Tibial artery (tissue), 4 donors: ENCODE results near the gene GNG7.

Experiments
- DNase-seq, 2 donors: peaks; one replicate each; pipeline ENCODE4 v3.0.0-alpha.2; 2019
- H3K27ac ChIP-seq, 2 donors: fragments of 200-600 bp; sonication (generic) in 1 of 2; 1 replicate in 1 of 2; 2 replicates in 1 of 2; pipeline ENCODE4 v1.5.1; 2018 to 2019; ENCODE audit warnings: mild to moderate bottlenecking in 1 of 2
- H3K27me3 ChIP-seq, 2 donors: fragments of 200-600 bp; sonication (generic) in 1 of 2; one replicate each; pipeline versions ENCODE4 v1.5.1 to v1.6.0; 2016 to 2019
- H3K36me3 ChIP-seq, 3 donors: fragments of 200-600 bp; sonication (generic) in 2 of 3; one replicate each; pipeline ENCODE4 v1.5.1; 2016 to 2019; ENCODE audit warnings: mild to moderate bottlenecking in 2 of 3
- H3K4me1 ChIP-seq, 4 donors: fragments of 200-600 bp; sonication (generic) in 2 of 4; 1 replicate in 3 of 4; 2 replicates in 1 of 4; pipeline ENCODE4 v1.5.1; 2016 to 2019
- H3K4me3 ChIP-seq, 2 donors: fragments of 200-600 bp; sonication (generic) in 1 of 2; 1 replicate in 1 of 2; 2 replicates in 1 of 2; pipeline ENCODE4 v1.5.1; 2018 to 2019; ENCODE audit warnings: mild to moderate bottlenecking in 2 of 2
- H3K9me3 ChIP-seq, 3 donors: fragments of 200-600 bp; sonication (generic) in 1 of 3; one replicate each; pipeline ENCODE4 v1.5.1; 2016 to 2019
- intact Hi-C: fragments of 100-400 bp; cut with DNase I; formaldehyde crosslinking; loops from one replicate; pipeline ENCODE4 v1.15.0; 2023; ENCODE audit warnings: low total_unique reads
- TF ChIP-seq, protein P1 (sequence below), 2 experiments: fragments of 200-600 bp in 1 of 2; fragments of 450-650 bp in 1 of 2; IDR thresholded peaks; one replicate each; pipeline ENCODE4 v1.5.1; 2017 to 2019; ENCODE audit warnings: antibody characterized with exemption in 2 of 2, mild to moderate bottlenecking in 1 of 2, moderate library complexity in 1 of 2

Gene GNG7

DNA sequence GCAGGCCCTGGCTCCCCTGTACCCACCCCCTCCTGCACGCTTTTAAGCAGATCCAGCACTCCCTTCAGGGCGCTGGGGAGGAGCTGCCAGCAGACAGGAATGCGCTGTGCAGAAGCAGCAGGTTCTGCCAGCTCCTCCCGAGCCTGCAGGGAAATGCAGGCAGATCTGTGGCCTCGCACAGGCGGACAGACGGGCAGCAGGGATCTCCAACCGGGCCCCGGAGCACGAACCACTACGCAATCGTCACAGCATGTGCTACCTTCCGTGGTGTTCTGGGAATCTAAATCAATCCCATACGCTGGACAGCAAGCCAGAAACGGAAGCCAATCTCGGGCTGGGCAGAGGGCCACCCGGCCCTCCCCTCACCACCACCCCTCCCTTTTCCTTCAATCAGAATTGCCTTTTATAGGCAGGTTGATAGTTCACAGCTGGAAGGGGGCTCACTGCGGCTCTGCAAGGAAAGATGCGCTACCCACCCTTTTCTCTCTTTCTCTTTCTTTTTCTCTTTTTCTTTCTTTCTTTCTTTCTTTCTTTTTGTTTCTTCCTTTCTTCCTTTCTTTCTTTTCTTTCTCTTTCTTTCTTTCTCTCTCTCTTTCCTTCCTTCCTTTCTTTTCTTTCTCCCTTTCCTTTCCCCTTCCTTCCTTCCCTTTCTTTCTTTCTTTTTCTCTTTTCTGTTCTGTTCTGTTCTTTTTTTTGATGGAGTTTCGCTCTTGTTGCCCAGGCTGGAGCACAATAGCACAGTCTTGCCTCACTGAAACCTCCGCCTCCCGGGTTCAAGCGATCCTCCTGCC is 99.9 kb downstream of the GNG7 start:
- TF ChIP-seq, protein P1, sequence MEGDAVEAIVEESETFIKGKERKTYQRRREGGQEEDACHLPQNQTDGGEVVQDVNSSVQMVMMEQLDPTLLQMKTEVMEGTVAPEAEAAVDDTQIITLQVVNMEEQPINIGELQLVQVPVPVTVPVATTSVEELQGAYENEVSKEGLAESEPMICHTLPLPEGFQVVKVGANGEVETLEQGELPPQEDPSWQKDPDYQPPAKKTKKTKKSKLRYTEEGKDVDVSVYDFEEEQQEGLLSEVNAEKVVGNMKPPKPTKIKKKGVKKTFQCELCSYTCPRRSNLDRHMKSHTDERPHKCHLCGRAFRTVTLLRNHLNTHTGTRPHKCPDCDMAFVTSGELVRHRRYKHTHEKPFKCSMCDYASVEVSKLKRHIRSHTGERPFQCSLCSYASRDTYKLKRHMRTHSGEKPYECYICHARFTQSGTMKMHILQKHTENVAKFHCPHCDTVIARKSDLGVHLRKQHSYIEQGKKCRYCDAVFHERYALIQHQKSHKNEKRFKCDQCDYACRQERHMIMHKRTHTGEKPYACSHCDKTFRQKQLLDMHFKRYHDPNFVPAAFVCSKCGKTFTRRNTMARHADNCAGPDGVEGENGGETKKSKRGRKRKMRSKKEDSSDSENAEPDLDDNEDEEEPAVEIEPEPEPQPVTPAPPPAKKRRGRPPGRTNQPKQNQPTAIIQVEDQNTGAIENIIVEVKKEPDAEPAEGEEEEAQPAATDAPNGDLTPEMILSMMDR (IDR thresholded peaks at IDR 0.05), result peak; percentile 12 to 24
- Histone ChIP-seq H3K4me3 (peak overlapping the region; percentile 42 to 51), H3K27me3 (no peaks in the 10 kb centered on the region), H3K9me3 (no peaks in the 10 kb centered on the region), H3K4me1 (peaks cover 6 to 54% (median 28%) of the 10 kb centered on the region in 4 donors), H3K27ac (peak overlapping the region; percentile 95), H3K36me3 (no peaks in the 10 kb centered on the region)
- peak; percentile 92 to 98 for DNase-seq
- intact Hi-C loops, result no loop called here

GRCh38 chr19:2600914-2601870 is 101.3 kb downstream of the GNG7 start:
- H3K36me3 ChIP-seq, result no peaks in the 10 kb centered on the region
- intact Hi-C loops, result no loop called here
- peak overlapping the region; percentile 95 for H3K27ac ChIP-seq
- DNase-seq, result peak; percentile 14 to 62
- H3K4me1 ChIP-seq, result peaks cover 6 to 44% (median 28%) of the 10 kb centered on the region in 4 donors
- TF ChIP-seq, protein P1 (IDR thresholded peaks at IDR 0.05), result no peak
- H3K27me3 ChIP-seq, result no peaks in the 10 kb centered on the region
- H3K9me3 ChIP-seq, result no peaks in the 10 kb centered on the region
- H3K4me3 ChIP-seq, result no peak overlapping the region

GRCh38 chr19:2594319-2594718 is 108.2 kb downstream of the GNG7 start:
- Histone ChIP-seq H3K36me3 (no peaks in the 10 kb centered on the region), H3K27me3 (no peaks in the 10 kb centered on the region), H3K4me1 (peaks cover 0 to 2% (median 2%) of the 10 kb centered on the region in 4 donors), H3K27ac (no peak overlapping the region), H3K4me3 (no peak overlapping the region), H3K9me3 (no peaks in the 10 kb centered on the region)
- DNase-seq, result no peak
- intact Hi-C loops, result no loop called here
- TF ChIP-seq, protein P1 (IDR thresholded peaks at IDR 0.05), result no peak

- TF ChIP-seq, protein P1 (IDR thresholded peaks at IDR 0.05), result no peak
- Histone ChIP-seq H3K9me3 (no peaks in the 10 kb centered on the region), H3K4me1 (peaks cover 0 to 13% (median 8%) of the 10 kb centered on the region in 4 donors), H3K36me3 (no peaks in the 10 kb centered on the region), H3K27ac (no peak overlapping the region), H3K27me3 (no peaks in the 10 kb centered on the region), H3K4me3 (no peak overlapping the region)
- intact Hi-C loops, result no loop called here
- no peak for DNase-seq
Observed at GRCh38 chr19:2592824-2593223, 109.7 kb downstream of the GNG7 start.

DNA sequence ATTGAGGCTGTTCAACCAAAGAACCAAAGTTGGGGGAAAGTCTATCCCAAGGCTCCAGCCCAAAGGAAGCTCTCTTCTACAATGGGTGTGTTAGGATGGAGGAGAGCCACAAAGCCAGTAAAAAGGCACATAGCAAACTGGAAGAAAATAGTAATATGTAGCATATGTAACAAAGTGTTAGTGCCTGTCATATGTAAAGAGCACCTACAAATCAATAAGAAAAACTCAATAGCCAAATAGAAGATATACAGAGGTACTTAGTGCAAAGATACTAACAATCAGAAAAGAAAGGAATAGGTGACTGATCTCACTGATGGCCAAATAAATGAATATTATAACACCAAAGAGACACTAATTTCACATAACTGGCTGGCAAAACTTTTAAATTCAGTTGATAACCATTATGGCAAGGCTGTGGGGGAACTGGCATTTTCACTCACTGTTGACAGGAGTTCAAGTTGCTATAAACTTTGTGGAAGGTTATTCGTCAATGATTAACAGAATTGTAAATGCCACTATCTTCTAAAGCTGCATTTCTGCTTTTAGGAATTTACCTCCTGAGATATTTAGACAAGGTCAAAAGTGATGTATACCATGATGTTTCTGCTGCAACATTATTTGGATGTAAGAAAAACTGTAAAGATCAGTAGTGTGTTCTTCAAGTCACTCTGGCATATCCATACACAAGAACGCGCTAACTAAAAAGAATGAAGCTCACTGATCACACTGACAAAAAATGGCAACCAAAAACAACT is 110.8 kb downstream of the GNG7 start:
- Histone ChIP-seq H3K9me3 (no peaks in the 10 kb centered on the region), H3K36me3 (no peaks in the 10 kb centered on the region), H3K27ac (no peak overlapping the region), H3K27me3 (no peaks in the 10 kb centered on the region), H3K4me3 (no peak overlapping the region), H3K4me1 (peaks cover 0 to 24% (median 17%) of the 10 kb centered on the region in 4 donors)
- intact Hi-C loops, result no loop called here
- DNase-seq, result no peak
- TF ChIP-seq, protein P1 (IDR thresholded peaks at IDR 0.05), result no peak
